Keratinocyte (primary cell): ENCODE data around the gene TRIM29. TPM values are rescaled to one million over a fixed set of nuclear protein-coding genes. Genes with fewer than 3 reads are reported as not detected.

Experiments used
- DNase-seq: peaks from one replicate; pipeline ENCODE4 v3.0.0-alpha.2; 2011; ENCODE audit warnings: low read depth, missing footprints, low spot score
- FAIRE-seq: peaks from 2 replicates; lab custom pipeline; 2011; peaks lifted over from hg19 to GRCh38; lab: Jason Lieb, UNC
- H2AFZ ChIP-seq: 2 replicates; pipeline ENCODE4 v1.6.0; 2012; ENCODE audit warnings: low read length, control low read depth, inconsistent platforms; ENCODE audit not compliant: control insufficient read depth
- H3K27ac ChIP-seq: 2 replicates; pipeline ENCODE4 v1.5.1; 2011; ENCODE audit warnings: low read length; ENCODE audit not compliant: control insufficient read depth, insufficient read depth
- H3K27me3 ChIP-seq: 3 replicates; pipeline ENCODE4 v1.6.0; 2011; ENCODE audit warnings: low read length; ENCODE audit not compliant: control insufficient read depth, insufficient read depth; ENCODE audit errors: extremely low read depth
- H3K36me3 ChIP-seq, 2 experiments: 2 replicates in 1 of 2; 3 replicates in 1 of 2; pipeline ENCODE4 v1.5.1; 2011; ENCODE audit warnings: low read length in 2 of 2, mild to moderate bottlenecking in 1 of 2; ENCODE audit not compliant: control insufficient read depth in 2 of 2, insufficient read depth in 2 of 2; ENCODE audit errors: extremely low read depth in 1 of 2
- H3K4me1 ChIP-seq: 3 replicates; pipeline ENCODE4 v1.5.1; 2011; ENCODE audit warnings: low read length; ENCODE audit not compliant: control insufficient read depth, insufficient read depth; ENCODE audit errors: extremely low read depth
- H3K4me2 ChIP-seq: 3 replicates; pipeline ENCODE4 v1.6.0; 2011; ENCODE audit warnings: low read depth, low read length; ENCODE audit not compliant: control insufficient read depth, insufficient read depth; ENCODE audit errors: extremely low read depth
- H3K4me3 ChIP-seq, 3 experiments: fragments of 200-600 bp in 1 of 3; sonication (generic) in 1 of 3; 2 replicates in 2 of 3; 3 replicates in 1 of 3; pipeline ENCODE4 v1.5.1; 2011 to 2016; ENCODE audit warnings: low read length in 3 of 3, mild to moderate bottlenecking in 3 of 3, control low read depth in 2 of 3, inconsistent platforms in 1 of 3, low read depth in 1 of 3, mixed read lengths in 1 of 3, mixed run types in 1 of 3, moderate library complexity in 1 of 3; ENCODE audit not compliant: control insufficient read depth in 2 of 3, insufficient read depth in 2 of 3; ENCODE audit errors: extremely low read depth in 1 of 3
- H3K79me2 ChIP-seq: 2 replicates; pipeline ENCODE4 v1.6.0; 2012; ENCODE audit warnings: low read length; ENCODE audit not compliant: control insufficient read depth, insufficient read depth
- H3K9ac ChIP-seq: 3 replicates; pipeline ENCODE4 v1.6.0; 2011; ENCODE audit warnings: low read length; ENCODE audit not compliant: control insufficient read depth, insufficient read depth; ENCODE audit errors: extremely low read depth
- H3K9me1 ChIP-seq: 3 replicates; pipeline ENCODE4 v1.6.0; 2011; ENCODE audit warnings: low read length; ENCODE audit not compliant: control insufficient read depth, insufficient read depth; ENCODE audit errors: extremely low read depth
- H3K9me3 ChIP-seq: 2 replicates; pipeline ENCODE4 v1.5.1; 2012; ENCODE audit warnings: low read depth, low read length; ENCODE audit not compliant: control insufficient read depth
- H4K20me1 ChIP-seq: 3 replicates; pipeline ENCODE4 v1.6.0; 2011; ENCODE audit warnings: low read length; ENCODE audit not compliant: control insufficient read depth, insufficient read depth; ENCODE audit errors: extremely low read depth
- CTCF ChIP-seq, 3 experiments: IDR thresholded peaks in 1 of 3; conservative IDR thresholded peaks in 1 of 3; optimal IDR thresholded peaks in 1 of 3; 2 replicates in 2 of 3; 3 replicates in 1 of 3; pipeline versions ENCODE3 to v1.5.1; 2011; ENCODE audit warnings: low read length in 3 of 3, mild to moderate bottlenecking in 3 of 3, moderate library complexity in 2 of 3, control low read depth in 1 of 3, inconsistent platforms in 1 of 3; ENCODE audit not compliant: insufficient read depth in 2 of 3; ENCODE audit errors: extremely low read depth in 1 of 3
- EZH2 ChIP-seq: IDR thresholded peaks from one replicate; pipeline ENCODE4 v1.6.1; 2012; ENCODE audit warnings: inconsistent platforms, mild to moderate bottlenecking, low read length, moderate library complexity
- dilution Hi-C: fragments of 300-500 bp; cut with MboI; formaldehyde crosslinking; loops from one replicate; pipeline ENCODE4 v1.7.0; 2020; ENCODE audit warnings: low sequenced_read_pairs; ENCODE audit not compliant: extremely low pct_ligation_motif_present
- polyA plus RNA-seq, 5 experiments: library from polyadenylated mRNA; depleted of rRNA in 3 of 5; stranded (reverse) in 3 of 5; stranded (forward) in 1 of 5; unstranded in 1 of 5; fragments of >200 nt; gene quantifications; 1 replicate in 1 of 5; 2 replicates in 3 of 5; 3 replicates in 1 of 5; pipeline versions ENCODE4 v1.2.1 to v1.2.3, GENCODE V29; 2011 to 2012; ENCODE audit warnings: missing spikeins in 2 of 5, low read depth in 1 of 5, low replicate concordance in 1 of 5

Gene TRIM29
- polyA plus RNA-seq, 1 donor (not counting 4 experiments of a cell fraction or from before 2014, with no cell fraction given): 463 TPM

GRCh38 chr11:120124355-120124754 is 13.6 kb downstream of the TRIM29 start:
- Histone ChIP-seq H3K4me1 (peaks cover 65% of the 10 kb centered on the region), H3K9ac (peak overlapping the region; percentile 84), H3K79me2 (peaks cover 8% of the 10 kb centered on the region), H3K27me3 (no peaks in the 10 kb centered on the region), H3K27ac (peak overlapping the region; percentile 96), H3K9me1 (peaks cover 5% of the 10 kb centered on the region), H3K9me3 (no peaks in the 10 kb centered on the region), H3K4me2 (peak overlapping the region; percentile 0), H3K36me3 (peaks cover 57 to 69% of the 10 kb centered on the region in 2 experiments), H2AFZ (no peak overlapping the region), H3K4me3 (no peak overlapping the region), H4K20me1 (no peaks in the 10 kb centered on the region)
- FAIRE-seq (no peak), DNase-seq (no peak)
- no peak for TF ChIP-seq CTCF (optimal IDR thresholded peaks at IDR 0.05 in 1 of 3, IDR thresholded peaks at IDR 0.05 in 1 of 3, conservative IDR thresholded peaks at IDR 0.05 in 1 of 3; ENCODE audit: extremely low read depth in 1 of 3, insufficient read depth in 2 of 3, low read length in 3 of 3)
- no peak for TF ChIP-seq EZH2
- dilution Hi-C loops: no loop called here

- Histone ChIP-seq H3K79me2 (peaks cover 8% of the 10 kb centered on the region), H2AFZ (no peak overlapping the region), H3K4me1 (peaks cover 61% of the 10 kb centered on the region), H3K9ac (peak overlapping the region; percentile 84), H3K9me3 (no peaks in the 10 kb centered on the region), H3K4me3 (no peak overlapping the region), H3K36me3 (peaks cover 60 to 71% of the 10 kb centered on the region in 2 experiments), H3K27ac (peak overlapping the region; percentile 96), H3K4me2 (peak overlapping the region; percentile 56), H3K27me3 (no peaks in the 10 kb centered on the region), H3K9me1 (peaks cover 5% of the 10 kb centered on the region), H4K20me1 (no peaks in the 10 kb centered on the region)
- TF ChIP-seq EZH2: no peak
- DNase-seq (no peak), FAIRE-seq (no peak)
- dilution Hi-C loops: no loop called here
These were observed 14.0 kb downstream of the TRIM29 start for GRCh38 chr11:120123946-120124345.
